ENCODE data around the gene LIM2. TPM values are rescaled to one million over a fixed set of nuclear protein-coding genes. Genes with fewer than 3 reads are reported as not detected.
A peak's percentile ranks its signal among the peaks of the same experiment; 100 is the strongest.

The LIM2 gene
- total and polyA plus RNA-seq, 9 of the 15 experiments (the other 6 are each of a cell fraction or from before 2014, with no cell fraction given): 0.07 to 0.45 (median 0.18) TPM; not detected in 4

- TF ChIP-seq, protein P1, sequence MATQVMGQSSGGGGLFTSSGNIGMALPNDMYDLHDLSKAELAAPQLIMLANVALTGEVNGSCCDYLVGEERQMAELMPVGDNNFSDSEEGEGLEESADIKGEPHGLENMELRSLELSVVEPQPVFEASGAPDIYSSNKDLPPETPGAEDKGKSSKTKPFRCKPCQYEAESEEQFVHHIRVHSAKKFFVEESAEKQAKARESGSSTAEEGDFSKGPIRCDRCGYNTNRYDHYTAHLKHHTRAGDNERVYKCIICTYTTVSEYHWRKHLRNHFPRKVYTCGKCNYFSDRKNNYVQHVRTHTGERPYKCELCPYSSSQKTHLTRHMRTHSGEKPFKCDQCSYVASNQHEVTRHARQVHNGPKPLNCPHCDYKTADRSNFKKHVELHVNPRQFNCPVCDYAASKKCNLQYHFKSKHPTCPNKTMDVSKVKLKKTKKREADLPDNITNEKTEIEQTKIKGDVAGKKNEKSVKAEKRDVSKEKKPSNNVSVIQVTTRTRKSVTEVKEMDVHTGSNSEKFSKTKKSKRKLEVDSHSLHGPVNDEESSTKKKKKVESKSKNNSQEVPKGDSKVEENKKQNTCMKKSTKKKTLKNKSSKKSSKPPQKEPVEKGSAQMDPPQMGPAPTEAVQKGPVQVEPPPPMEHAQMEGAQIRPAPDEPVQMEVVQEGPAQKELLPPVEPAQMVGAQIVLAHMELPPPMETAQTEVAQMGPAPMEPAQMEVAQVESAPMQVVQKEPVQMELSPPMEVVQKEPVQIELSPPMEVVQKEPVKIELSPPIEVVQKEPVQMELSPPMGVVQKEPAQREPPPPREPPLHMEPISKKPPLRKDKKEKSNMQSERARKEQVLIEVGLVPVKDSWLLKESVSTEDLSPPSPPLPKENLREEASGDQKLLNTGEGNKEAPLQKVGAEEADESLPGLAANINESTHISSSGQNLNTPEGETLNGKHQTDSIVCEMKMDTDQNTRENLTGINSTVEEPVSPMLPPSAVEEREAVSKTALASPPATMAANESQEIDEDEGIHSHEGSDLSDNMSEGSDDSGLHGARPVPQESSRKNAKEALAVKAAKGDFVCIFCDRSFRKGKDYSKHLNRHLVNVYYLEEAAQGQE (IDR thresholded peaks at IDR 0.05; ENCODE audit: borderline replicate concordance): peak; percentile 91
- TF ChIP-seq, protein P1 (CRISPR knock-in tag; IDR thresholded peaks at IDR 0.05; ENCODE audit: low read depth): no peak
- TF ChIP-seq ETV1 (tag; conservative IDR thresholded peaks at IDR 0.05; ENCODE audit: low read depth): no peak
- no peak for TF ChIP-seq BMI1 (IDR thresholded peaks at IDR 0.05; ENCODE audit: low read length)
- TF ChIP-seq ATF1 (CRISPR knock-in tag; IDR thresholded peaks at IDR 0.05): no peak
- TF ChIP-seq ATF1 (tag; IDR thresholded peaks at IDR 0.05): peak; percentile 53
- no peak for TF ChIP-seq SMARCE1 (IDR thresholded peaks at IDR 0.05)
- TF ChIP-seq SMARCA5 (IDR thresholded peaks at IDR 0.05): peak; percentile 62; the same call in 1 of the 2 replicates
- TF ChIP-seq JUND (IDR thresholded peaks at IDR 0.05; ENCODE audit: borderline replicate concordance, low read depth, low read length): 0 out of 2 replicates have a peak, but pooled peaks have one; percentile 43
- no peak for TF ChIP-seq JUND (tag; IDR thresholded peaks at IDR 0.05; ENCODE audit: borderline replicate concordance, low read depth, low read length)
- TF ChIP-seq RCOR1 (IDR thresholded peaks at IDR 0.05; ENCODE audit: borderline replicate concordance in 1 of 2, low read depth in 2 of 2, low read length in 2 of 2): 0 out of 4 replicates have a peak, but pooled peaks of 1 of the 2 experiments have one; percentile 17
- no peak for TF ChIP-seq SLC30A9 (CRISPR knock-in tag; IDR thresholded peaks at IDR 0.05)
- peak; percentile 29; the same call in 1 of the 2 replicates for TF ChIP-seq MYC (IDR thresholded peaks at IDR 0.05; ENCODE audit: low read depth, low read length)
- TF ChIP-seq MYC (CRISPR knock-in tag; IDR thresholded peaks at IDR 0.05; ENCODE audit: borderline replicate concordance, low read depth): no peak
- TF ChIP-seq ZFP36 (IDR thresholded peaks at IDR 0.05; ENCODE audit: low read depth, low read length, partially characterized antibody): peak; percentile 77
- TF ChIP-seq C11orf30 (IDR thresholded peaks at IDR 0.05; ENCODE audit: low read depth): peak; percentile 54; the same call in 1 of the 2 replicates
- peak; percentile 12 for TF ChIP-seq NEUROD1 (IDR thresholded peaks at IDR 0.05; ENCODE audit: borderline replicate concordance, low read depth, low read length, partially characterized antibody)
- no peak for TF ChIP-seq NFRKB (IDR thresholded peaks at IDR 0.05; ENCODE audit: low read depth)
- TF ChIP-seq RB1 (IDR thresholded peaks at IDR 0.05; ENCODE audit: low read depth): 0 out of 2 replicates have a peak, but pooled peaks have one; percentile 18
- TF ChIP-seq EP400 (IDR thresholded peaks at IDR 0.05): peak; percentile 40
- no peak for TF ChIP-seq PYGO2 (tag; IDR thresholded peaks at IDR 0.05)
- TF ChIP-seq MAZ (CRISPR knock-in tag; conservative IDR thresholded peaks at IDR 0.05 in 1 of 2, IDR thresholded peaks at IDR 0.05 in 1 of 2): peak in 1 of 2 experiments; percentile 51; a peak in 1 of 4 replicates
Observed at GRCh38 chr19:51407511-51408131, 19.8 kb upstream of the LIM2 start (continued).
